ENCODE data around the gene LRRC38.

DNA sequence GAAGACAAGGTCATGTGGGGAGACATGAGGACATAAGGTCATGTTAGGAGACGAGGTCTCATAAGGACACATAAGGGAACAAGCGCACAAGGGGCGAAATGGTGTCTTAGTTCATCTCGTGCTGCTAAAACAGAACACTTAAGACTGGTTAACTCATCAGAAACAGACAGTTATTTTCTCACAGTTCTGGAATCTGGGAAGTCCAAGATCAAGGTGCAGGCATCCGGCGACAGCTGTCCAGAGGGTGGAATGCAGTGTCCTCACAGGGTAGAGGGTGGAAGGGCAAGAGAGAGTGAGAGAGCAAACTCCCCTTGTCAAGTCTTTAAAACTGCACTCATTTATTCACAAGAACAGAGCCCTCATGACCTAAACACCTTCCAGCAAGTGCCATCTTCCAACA lies 35.2 kb upstream of the LRRC38 start:
- TF ChIP-seq CTCF (conservative IDR thresholded peaks at IDR 0.05 in 1 of 2, IDR thresholded peaks at IDR 0.05 in 1 of 2; ENCODE audit: extremely low read depth in 1 of 2, insufficient read depth in 1 of 2, low read depth in 1 of 2, low read length in 2 of 2) (no peak), EZH2 (IDR thresholded peaks at IDR 0.05; ENCODE audit: borderline replicate concordance, low read length) (no peak)
